HepG2 (cell line): ENCODE data around the gene METTL5.
"Not testable (repeated sequence)": the region's sequence is repeated elsewhere in the genome, so short reads cannot be mapped to it uniquely, and the experiment has no call there.

Experiments
- KDM5A ChIP-seq: fragments of 200-600 bp; sonication (generic); IDR thresholded peaks from 2 replicates; pipeline ENCODE4 v1.7.0; 2018; ENCODE audit warnings: antibody characterized with exemption, mild to moderate bottlenecking, low read length, borderline replicate concordance
- TF ChIP-seq, protein P1 (sequence below): sonication (generic); formaldehyde crosslinking; IDR thresholded peaks from 2 replicates; pipeline ENCODE4 v1.5.0; 2020; ENCODE audit warnings: mild to moderate bottlenecking, missing genetic modification reagents, moderate library complexity

DNA sequence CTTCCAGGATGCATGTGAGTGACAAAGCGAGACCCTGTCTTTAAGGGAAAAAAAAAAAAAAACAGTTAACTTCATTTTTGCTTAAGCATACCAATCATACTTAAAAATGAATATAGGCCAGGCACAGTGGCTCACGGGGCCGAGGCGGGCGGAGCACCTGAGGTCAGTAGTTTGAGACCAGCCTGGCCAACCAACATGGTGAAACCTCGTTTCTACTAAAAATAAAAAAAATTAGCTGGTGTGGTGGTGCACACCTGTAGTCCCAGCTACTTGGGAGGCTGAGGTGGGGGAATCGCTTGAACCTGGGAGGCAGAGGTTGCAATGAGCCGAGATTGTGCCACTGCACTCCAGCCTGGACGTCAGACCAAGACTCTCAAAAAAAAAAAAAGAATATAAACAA lies 46.7 kb upstream of the METTL5 start:
- TF ChIP-seq KDM5A: not testable (repeated sequence)
- TF ChIP-seq, protein P1, sequence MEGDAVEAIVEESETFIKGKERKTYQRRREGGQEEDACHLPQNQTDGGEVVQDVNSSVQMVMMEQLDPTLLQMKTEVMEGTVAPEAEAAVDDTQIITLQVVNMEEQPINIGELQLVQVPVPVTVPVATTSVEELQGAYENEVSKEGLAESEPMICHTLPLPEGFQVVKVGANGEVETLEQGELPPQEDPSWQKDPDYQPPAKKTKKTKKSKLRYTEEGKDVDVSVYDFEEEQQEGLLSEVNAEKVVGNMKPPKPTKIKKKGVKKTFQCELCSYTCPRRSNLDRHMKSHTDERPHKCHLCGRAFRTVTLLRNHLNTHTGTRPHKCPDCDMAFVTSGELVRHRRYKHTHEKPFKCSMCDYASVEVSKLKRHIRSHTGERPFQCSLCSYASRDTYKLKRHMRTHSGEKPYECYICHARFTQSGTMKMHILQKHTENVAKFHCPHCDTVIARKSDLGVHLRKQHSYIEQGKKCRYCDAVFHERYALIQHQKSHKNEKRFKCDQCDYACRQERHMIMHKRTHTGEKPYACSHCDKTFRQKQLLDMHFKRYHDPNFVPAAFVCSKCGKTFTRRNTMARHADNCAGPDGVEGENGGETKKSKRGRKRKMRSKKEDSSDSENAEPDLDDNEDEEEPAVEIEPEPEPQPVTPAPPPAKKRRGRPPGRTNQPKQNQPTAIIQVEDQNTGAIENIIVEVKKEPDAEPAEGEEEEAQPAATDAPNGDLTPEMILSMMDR (CRISPR knock-in tag): not testable (repeated sequence)
